GM18873 (cell line): ENCODE results near the gene THOC6.
"Not testable (repeated sequence)": the region's sequence is repeated elsewhere in the genome, so short reads cannot be mapped to it uniquely, and the experiment has no call there.

Experiments used
- ATAC-seq: cut with Tn5 transposase; IDR thresholded peaks from one replicate; pipeline ENCODE4 v1.9.1; 2021; ENCODE audit warnings: mild to moderate bottlenecking, moderate library complexity, moderate number of reproducible peaks; ENCODE audit not compliant: unreplicated experiment, low FRiP score

The THOC6 gene

GRCh38 chr16:3065742-3066439 lies 42.1 kb downstream of the THOC6 start:
- no peak for ATAC-seq

GRCh38 chr16:3066440-3066748 lies 42.6 kb downstream of the THOC6 start:
- no peak for ATAC-seq

- no peak for ATAC-seq
Observed at GRCh38 chr16:3068487-3068886, 44.7 kb downstream of the THOC6 start.

- not testable (repeated sequence) for ATAC-seq
Observed at GRCh38 chr16:3069146-3069545, 45.3 kb downstream of the THOC6 start.

- no peak for ATAC-seq
Observed at GRCh38 chr16:3070608-3071111, 46.8 kb downstream of the THOC6 start.

GRCh38 chr16:3071655-3072054 lies 47.8 kb downstream of the THOC6 start:
- ATAC-seq = no peak

GRCh38 chr16:3072148-3072547 lies 48.3 kb downstream of the THOC6 start:
- ATAC-seq = not testable (repeated sequence)

GRCh38 chr16:3072576-3073263 lies 48.9 kb downstream of the THOC6 start:
- ATAC-seq = not testable (repeated sequence)

GRCh38 chr16:3073448-3073847 lies 49.6 kb downstream of the THOC6 start:
- ATAC-seq = no peak

- ATAC-seq = peak; percentile 61
Observed at GRCh38 chr16:3074860-3075522, 51.2 kb downstream of the THOC6 start.

- ATAC-seq = no peak
Observed at GRCh38 chr16:3075523-3075915, 51.7 kb downstream of the THOC6 start.

- ATAC-seq = not testable (repeated sequence)
Observed at GRCh38 chr16:3075946-3076345, 52.1 kb downstream of the THOC6 start.

- ATAC-seq = no peak
Observed at GRCh38 chr16:3076577-3076976, 52.7 kb downstream of the THOC6 start.
